AG09309 (cell line): ENCODE results near the gene EHMT1.

Experiments used
- DNase-seq: peaks from one replicate; pipeline ENCODE4 v3.0.0-alpha.2; 2010; ENCODE audit warnings: low read depth
- H3K4me3 ChIP-seq: 2 replicates; pipeline ENCODE4 v1.5.1; 2011; ENCODE audit warnings: mild to moderate bottlenecking, low read depth, low read length, moderate library complexity; ENCODE audit not compliant: control insufficient read depth
- CTCF ChIP-seq: IDR thresholded peaks from 2 replicates; pipeline ENCODE4 v1.5.1; 2011; ENCODE audit warnings: mild to moderate bottlenecking, low read depth, low read length, inconsistent platforms; ENCODE audit not compliant: insufficient read depth, control insufficient read depth; ENCODE audit errors: missing control alignments

EHMT1 gene

GRCh38 chr9:137860361-137860760, 241.6 kb downstream of the EHMT1 start:
- TF ChIP-seq CTCF, result no peak
- no peak for DNase-seq
- H3K4me3 ChIP-seq, result no peak overlapping the region

GRCh38 chr9:137865581-137866145, 246.9 kb downstream of the EHMT1 start:
- no peak for TF ChIP-seq CTCF
- DNase-seq, result no peak
- H3K4me3 ChIP-seq, result no peak overlapping the region

- TF ChIP-seq CTCF, result no peak
- no peak for DNase-seq
- H3K4me3 ChIP-seq, result no peak overlapping the region
Observed at GRCh38 chr9:137866226-137867141, 247.7 kb downstream of the EHMT1 start.

GRCh38 chr9:137870432-137870831, 251.6 kb downstream of the EHMT1 start:
- H3K4me3 ChIP-seq, result no peak overlapping the region
- no peak for DNase-seq
- TF ChIP-seq CTCF, result no peak

- no peak overlapping the region for H3K4me3 ChIP-seq
- no peak for DNase-seq
- no peak for TF ChIP-seq CTCF
Observed at GRCh38 chr9:137872296-137872695, 253.5 kb downstream of the EHMT1 start.

GRCh38 chr9:137873408-137873807, 254.6 kb downstream of the EHMT1 start:
- no peak for TF ChIP-seq CTCF
- DNase-seq, result no peak

More at GRCh38 chr9:137873408-137873807, 254.6 kb downstream of the EHMT1 start:
- H3K4me3 ChIP-seq, result no peak overlapping the region
